HL-60 (cell line): ENCODE measurements around the gene ROR1.

ENCODE experiments used
- CTCF ChIP-seq: IDR thresholded peaks from one replicate; pipeline ENCODE4 v1.5.1; 2011; ENCODE audit warnings: low read length, control low read depth, inconsistent platforms; ENCODE audit not compliant: insufficient read depth
- GABPA ChIP-seq: IDR thresholded peaks from 2 replicates; pipeline ENCODE4 v1.6.1; 2012; ENCODE audit warnings: low read depth
- POLR2AphosphoS5 ChIP-seq: IDR thresholded peaks from 2 replicates; pipeline ENCODE4 v1.6.1; 2012; ENCODE audit warnings: low read depth

DNA sequence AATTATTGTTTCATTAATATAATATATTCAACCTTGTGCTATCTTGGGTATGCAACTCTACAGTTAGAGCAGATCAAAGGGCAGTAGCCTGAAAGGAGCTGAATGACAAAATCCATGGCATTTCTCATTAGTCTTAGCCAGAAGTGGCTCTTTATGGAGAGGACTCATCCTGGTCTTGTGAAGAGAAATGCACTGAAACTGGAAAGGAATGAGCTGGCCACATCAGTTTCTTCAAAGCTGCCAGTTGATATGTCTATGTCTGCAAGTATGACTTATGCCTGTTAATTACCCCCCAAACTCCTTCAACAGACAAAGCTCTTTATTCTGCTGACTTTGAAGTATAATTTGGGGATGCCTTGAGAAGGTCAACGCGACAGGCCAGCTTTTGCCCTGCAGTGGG lies 310.6 kb downstream of the ROR1 start:
- TF ChIP-seq CTCF (no peak), POLR2AphosphoS5 (no peak), GABPA (no peak)
